HG03095 (cell line): ENCODE data around the gene LCP1.
"Not testable (repeated sequence)": the region's sequence is repeated elsewhere in the genome, so short reads cannot be mapped to it uniquely, and the experiment has no call there.

Experiments used
- ATAC-seq: cut with Tn5 transposase; IDR thresholded peaks from one replicate; pipeline ENCODE4 v1.9.1; 2021; ENCODE audit warnings: moderate library complexity; ENCODE audit not compliant: unreplicated experiment

Gene LCP1

GRCh38 chr13:46181840-46182490 lies at the start of gene LCP1:
LCP1 (minus strand) TSS chr13:46182177; CDS start chr13:46159662, 22,515 bp downstream.
- peak; percentile 51 for ATAC-seq

GRCh38 chr13:46229251-46229650 lies 47.3 kb upstream of the LCP1 start:
- no peak for ATAC-seq

- not testable (repeated sequence) for ATAC-seq
Measured at GRCh38 chr13:46220234-46220633, 38.3 kb upstream of the LCP1 start.

- not testable (repeated sequence) for ATAC-seq
Measured at GRCh38 chr13:46214741-46215140, 32.8 kb upstream of the LCP1 start.

GRCh38 chr13:46213242-46213641 lies 31.3 kb upstream of the LCP1 start:
- ATAC-seq = no peak

- ATAC-seq = peak; percentile 91
Measured at GRCh38 chr13:46211483-46212351, 29.7 kb upstream of the LCP1 start, which contains the start of gene LRRC63. LRRC63 (plus strand) TSS chr13:46211928; CDS start chr13:46213035, 1,107 bp downstream.

- peak; percentile 30 for ATAC-seq
Measured at GRCh38 chr13:46211116-46211482, 29.1 kb upstream of the LCP1 start.

GRCh38 chr13:46210362-46211083 lies 28.5 kb upstream of the LCP1 start:
- no peak for ATAC-seq

GRCh38 chr13:46207828-46208227 lies 25.9 kb upstream of the LCP1 start:
- no peak for ATAC-seq

GRCh38 chr13:46206143-46206542 lies 24.2 kb upstream of the LCP1 start:
- no peak for ATAC-seq

- ATAC-seq = no peak
Measured at GRCh38 chr13:46202966-46203365, 21.0 kb upstream of the LCP1 start.

- no peak for ATAC-seq
Measured at GRCh38 chr13:46202188-46202795, 20.3 kb upstream of the LCP1 start.

GRCh38 chr13:46198696-46199193 lies 16.8 kb upstream of the LCP1 start:
- ATAC-seq = no peak

GRCh38 chr13:46197299-46198048 lies 15.5 kb upstream of the LCP1 start:
- ATAC-seq = no peak

- no peak for ATAC-seq
Measured at GRCh38 chr13:46195016-46195415, 13.0 kb upstream of the LCP1 start.

GRCh38 chr13:46192412-46192811 lies 10.4 kb upstream of the LCP1 start:
- ATAC-seq = no peak

GRCh38 chr13:46185634-46186033 lies 3.7 kb upstream of the LCP1 start:
- no peak for ATAC-seq

- peak; percentile 41 for ATAC-seq
Measured at GRCh38 chr13:46184277-46184699, 2.3 kb upstream of the LCP1 start.

- no peak for ATAC-seq
Measured at GRCh38 chr13:46183018-46183946, 1.3 kb upstream of the LCP1 start.
